Central memory CD8-positive, alpha-beta T cell (primary cell): Measurements from ENCODE around the gene SCG3.

Source experiments
- ATAC-seq: fragments of 150-1000 bp; cut with Tn5 transposase; replicated peaks from 2 replicates; pipeline ENCODE4 v1.10.0; 2022; ENCODE audit warnings: mild to moderate bottlenecking, moderate FRiP score, moderate number of reproducible peaks; ENCODE audit not compliant: poor library complexity, severe bottlenecking; ENCODE audit errors: extremely low read depth
- DNase-seq, 2 donors: peaks; one replicate each; pipeline ENCODE4 v3.0.0; 2021; ENCODE audit warnings: low spot score in 2 of 2
- H3K27ac Mint-ChIP-seq: one replicate; pipeline ENCODE4 v1.8.0; 2022; ENCODE audit warnings: low read depth, mild to moderate bottlenecking, moderate library complexity, mixed read lengths
- H3K27me3 Mint-ChIP-seq: one replicate; pipeline ENCODE4 v1.8.0; 2022; ENCODE audit warnings: mixed read lengths
- H3K36me3 Mint-ChIP-seq: one replicate; pipeline ENCODE4 v1.8.0; 2022; ENCODE audit warnings: mild to moderate bottlenecking, moderate library complexity, mixed read lengths; ENCODE audit not compliant: insufficient read depth
- H3K4me1 Mint-ChIP-seq: one replicate; pipeline ENCODE4 v1.8.0; 2022; ENCODE audit warnings: mixed read lengths
- H3K4me3 Mint-ChIP-seq: one replicate; pipeline ENCODE4 v1.8.0; 2022; ENCODE audit warnings: mild to moderate bottlenecking, moderate library complexity, mixed read lengths
- H3K9me3 Mint-ChIP-seq: one replicate; pipeline ENCODE4 v1.8.0; 2022; ENCODE audit warnings: mixed read lengths

Gene SCG3

GRCh38 chr15:51737522-51738305, 56.4 kb downstream of the SCG3 start, which contains the start of gene LYSMD2:
TSS of gene LYSMD2 (minus strand) at chr15:51737655. CDS start at chr15:51737622, 33 bp downstream.
- peaks cover 20% of the 10 kb centered on the region for H3K36me3 Mint-ChIP-seq
- ATAC-seq (peak; percentile 54), DNase-seq (peak; percentile 42 to 48)
- H3K27ac Mint-ChIP-seq, result peak within 1 kb of the TSS; percentile 97
- no peaks in the 10 kb centered on the region for H3K9me3 Mint-ChIP-seq
- H3K4me1 Mint-ChIP-seq, result peaks cover 56% of the 10 kb centered on the region
- H3K4me3 Mint-ChIP-seq, result peak within 1 kb of the TSS; percentile 87
- no peaks in the 10 kb centered on the region for H3K27me3 Mint-ChIP-seq

- peaks cover 47% of the 10 kb centered on the region for H3K4me1 Mint-ChIP-seq
- H3K27me3 Mint-ChIP-seq, result no peaks in the 10 kb centered on the region
Observed at GRCh38 chr15:51738553-51738952, 57.2 kb downstream of the SCG3 start.

DNA sequence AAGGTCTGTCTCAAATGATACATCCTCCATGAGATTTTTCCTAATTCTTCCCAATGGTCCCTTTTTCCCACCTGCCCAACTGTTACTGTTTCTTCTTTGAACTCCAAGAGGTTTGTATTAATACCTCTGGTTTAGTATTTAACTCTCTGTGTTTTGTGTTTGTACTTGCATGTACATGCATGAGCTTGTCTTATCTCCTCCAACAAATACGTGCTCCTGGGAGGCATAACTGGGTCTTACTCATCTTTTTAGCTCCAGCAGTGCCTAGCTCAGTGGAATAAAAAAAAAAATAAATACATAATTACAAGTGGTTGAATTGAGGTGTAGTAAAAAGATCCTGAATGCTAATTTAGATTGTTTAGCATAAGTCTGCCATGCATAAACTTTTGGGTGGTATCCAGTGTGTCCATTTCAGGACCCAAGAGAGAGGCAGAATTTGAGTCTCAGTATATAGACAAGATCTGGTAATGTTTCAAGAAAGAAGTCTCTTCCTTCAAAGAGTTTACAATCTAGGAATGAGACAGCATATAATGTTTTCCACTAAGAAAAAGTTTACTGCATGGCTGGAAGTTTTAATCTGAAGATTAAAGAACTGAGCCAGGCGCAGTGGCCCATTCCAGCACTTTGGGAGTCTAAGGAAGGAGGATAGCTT, 57.9 kb downstream of the SCG3 start:
- peak overlapping the region; percentile 84 for H3K27ac Mint-ChIP-seq
- no peaks in the 10 kb centered on the region for H3K9me3 Mint-ChIP-seq
- ATAC-seq (no peak), DNase-seq (no peak)
- H3K4me3 Mint-ChIP-seq, result peak overlapping the region; percentile 87
- H3K4me1 Mint-ChIP-seq, result peaks cover 45% of the 10 kb centered on the region
- no peaks in the 10 kb centered on the region for H3K27me3 Mint-ChIP-seq
- H3K36me3 Mint-ChIP-seq, result peaks cover 19% of the 10 kb centered on the region

More at GRCh38 chr15:51738553-51738952, 57.2 kb downstream of the SCG3 start:
- H3K27ac Mint-ChIP-seq, result peak overlapping the region; percentile 84
- no peak for ATAC-seq
- peaks cover 18% of the 10 kb centered on the region for H3K36me3 Mint-ChIP-seq
- peak overlapping the region; percentile 87 for H3K4me3 Mint-ChIP-seq
- H3K9me3 Mint-ChIP-seq, result no peaks in the 10 kb centered on the region
- no peak for DNase-seq

DNA sequence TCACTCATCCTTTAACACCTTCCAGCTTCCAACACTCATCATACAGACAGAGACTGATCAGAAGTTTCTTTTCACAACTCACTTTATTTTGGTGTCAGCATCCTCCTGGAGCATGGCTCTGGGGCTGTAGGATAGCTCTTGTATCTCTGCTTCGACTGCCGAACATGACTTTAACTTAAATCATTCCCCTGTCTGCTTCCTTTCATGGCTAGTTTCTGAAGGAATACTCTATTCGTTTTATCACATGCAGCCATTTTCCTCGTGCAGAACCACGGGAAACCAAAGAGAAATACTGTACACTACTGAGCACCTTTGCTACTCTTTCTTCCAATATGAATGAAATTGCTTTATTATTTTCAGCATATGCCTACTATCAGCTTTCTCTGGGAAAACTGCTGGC, 68.0 kb downstream of the SCG3 start:
- Mint-ChIP-seq H3K9me3 (no peaks in the 10 kb centered on the region), H3K4me3 (no peak overlapping the region), H3K27ac (no peak overlapping the region), H3K4me1 (peaks cover 28% of the 10 kb centered on the region), H3K27me3 (no peaks in the 10 kb centered on the region), H3K36me3 (peaks cover 4% of the 10 kb centered on the region)
- DNase-seq, result no peak
- no peak for ATAC-seq

GRCh38 chr15:51750186-51750585, 68.9 kb downstream of the SCG3 start:
- peaks cover 32% of the 10 kb centered on the region for H3K4me1 Mint-ChIP-seq
- H3K4me3 Mint-ChIP-seq, result peak overlapping the region; percentile 87
- ATAC-seq (no peak), DNase-seq (no peak)
- H3K9me3 Mint-ChIP-seq, result no peaks in the 10 kb centered on the region
- peaks cover 4% of the 10 kb centered on the region for H3K36me3 Mint-ChIP-seq
- no peaks in the 10 kb centered on the region for H3K27me3 Mint-ChIP-seq
- H3K27ac Mint-ChIP-seq, result no peak overlapping the region

GRCh38 chr15:51750792-51751696, 69.7 kb downstream of the SCG3 start, which contains the start of gene TMOD2:
TSS of gene TMOD2 (plus strand) at chr15:51751597. CDS start at chr15:51766442, 14,845 bp downstream.
- Mint-ChIP-seq H3K4me1 (peaks cover 32% of the 10 kb centered on the region), H3K36me3 (peaks cover 4% of the 10 kb centered on the region), H3K4me3 (peak within 1 kb of the TSS; percentile 87), H3K9me3 (no peaks in the 10 kb centered on the region), H3K27ac (no peak within 1 kb of the TSS), H3K27me3 (no peaks in the 10 kb centered on the region)
- DNase-seq (no peak), ATAC-seq (peak; percentile 84)

DNA sequence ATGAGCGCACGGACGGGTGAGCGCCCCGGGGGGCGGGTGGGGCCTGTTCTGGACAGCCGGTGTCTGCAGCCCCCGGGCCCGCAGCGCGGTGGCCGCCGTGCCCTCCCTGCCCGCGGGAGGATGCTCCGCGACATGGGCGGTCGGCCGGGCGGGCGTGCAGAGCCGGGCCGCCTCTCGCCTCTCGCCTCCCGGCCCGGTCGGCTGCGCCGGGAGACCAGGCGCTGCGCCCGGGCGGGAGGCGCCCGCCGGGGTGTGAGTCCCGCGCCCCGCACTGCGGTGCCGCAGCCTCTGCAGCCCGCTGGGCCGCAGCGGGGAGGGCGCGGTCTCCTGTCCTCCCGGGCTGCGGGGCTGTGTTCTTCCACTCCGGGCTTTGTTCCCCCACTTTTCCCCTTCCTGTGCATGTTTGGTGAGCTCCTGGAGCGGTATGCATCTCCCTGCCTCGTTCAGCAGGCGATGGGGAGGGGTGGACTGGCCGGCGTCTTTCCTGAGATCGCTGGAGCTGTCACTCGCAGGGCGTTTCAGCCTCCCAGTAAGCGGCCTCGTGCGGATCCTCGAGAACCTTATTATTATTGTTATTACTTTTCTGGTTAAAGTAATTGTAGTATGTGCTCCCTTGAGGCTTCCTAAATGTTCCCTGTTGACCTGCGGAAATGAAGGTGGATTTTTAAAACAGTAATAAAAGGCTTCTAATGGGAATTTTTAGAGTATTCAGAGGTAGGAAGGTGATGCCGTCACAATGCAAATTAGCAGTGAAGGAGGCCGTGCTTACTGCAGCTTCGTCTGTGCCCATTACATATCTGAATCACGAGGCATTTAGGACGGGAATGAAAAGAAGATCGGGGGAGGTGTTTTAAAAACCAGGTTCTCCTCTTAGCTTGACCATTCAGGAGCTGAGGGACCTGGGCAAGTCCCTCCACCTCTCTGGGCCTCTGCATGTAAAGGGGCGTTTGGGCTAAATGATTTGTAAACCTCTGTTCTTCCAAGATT, 70.7 kb downstream of the SCG3 start:
- H3K27ac Mint-ChIP-seq, result no peak overlapping the region
- peaks cover 4% of the 10 kb centered on the region for H3K36me3 Mint-ChIP-seq
- peaks cover 32% of the 10 kb centered on the region for H3K4me1 Mint-ChIP-seq
- H3K4me3 Mint-ChIP-seq, result peak overlapping the region; percentile 87
- no peak for DNase-seq
- no peaks in the 10 kb centered on the region for H3K27me3 Mint-ChIP-seq
- H3K9me3 Mint-ChIP-seq, result no peaks in the 10 kb centered on the region
- peak; percentile 42 for ATAC-seq

DNA sequence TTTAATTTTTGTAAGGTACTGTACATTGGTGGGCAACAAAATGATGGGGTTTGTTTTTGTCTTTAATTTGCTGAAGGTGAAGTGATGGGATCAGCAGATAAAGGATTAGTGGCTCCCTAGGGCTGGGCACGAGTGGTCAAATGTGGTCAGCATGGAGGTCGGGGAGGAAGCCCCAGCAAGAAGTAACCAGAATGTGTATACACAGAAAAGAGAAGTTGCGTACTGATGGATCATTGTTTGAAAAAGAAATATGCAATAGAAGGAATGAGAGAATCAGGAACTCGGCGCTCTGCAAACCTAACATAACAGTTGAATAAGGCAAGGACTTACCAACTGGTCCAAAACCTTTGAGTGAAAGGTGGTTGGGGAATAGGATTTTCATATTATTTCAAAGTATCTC, 71.6 kb downstream of the SCG3 start:
- H3K9me3 Mint-ChIP-seq, result no peaks in the 10 kb centered on the region
- H3K4me3 Mint-ChIP-seq, result peak overlapping the region; percentile 87
- DNase-seq, result no peak
- H3K36me3 Mint-ChIP-seq, result peaks cover 4% of the 10 kb centered on the region
- H3K27me3 Mint-ChIP-seq, result no peaks in the 10 kb centered on the region
- H3K27ac Mint-ChIP-seq, result no peak overlapping the region
- peaks cover 32% of the 10 kb centered on the region for H3K4me1 Mint-ChIP-seq
- no peak for ATAC-seq

GRCh38 chr15:51754267-51754666, 73.0 kb downstream of the SCG3 start:
- no peak overlapping the region for H3K27ac Mint-ChIP-seq
- H3K4me1 Mint-ChIP-seq, result peaks cover 32% of the 10 kb centered on the region
- peaks cover 4% of the 10 kb centered on the region for H3K36me3 Mint-ChIP-seq
- no peaks in the 10 kb centered on the region for H3K27me3 Mint-ChIP-seq
- no peak overlapping the region for H3K4me3 Mint-ChIP-seq
- ATAC-seq (no peak), DNase-seq (no peak)
- H3K9me3 Mint-ChIP-seq, result no peaks in the 10 kb centered on the region

DNA sequence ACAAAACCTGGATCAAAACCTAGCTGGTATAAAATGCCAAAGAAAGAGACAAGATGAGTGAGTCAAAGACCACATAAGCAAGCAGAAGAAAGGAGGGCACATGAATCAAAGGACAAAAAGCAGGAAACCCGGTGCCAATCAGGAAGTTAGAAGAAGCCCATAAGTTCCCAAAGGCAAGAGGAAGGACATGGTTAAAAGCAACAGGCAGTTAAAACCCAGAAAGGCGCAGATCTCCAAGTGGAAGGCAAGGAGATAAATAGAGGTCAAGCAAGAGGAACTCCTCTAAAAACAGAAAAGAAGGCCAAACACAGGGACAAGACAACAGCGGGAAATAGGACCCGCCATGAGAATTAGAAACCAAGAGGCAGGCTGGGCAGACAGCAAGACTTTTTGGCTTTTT, 74.5 kb downstream of the SCG3 start:
- Mint-ChIP-seq H3K9me3 (no peaks in the 10 kb centered on the region), H3K4me1 (peaks cover 26% of the 10 kb centered on the region), H3K4me3 (no peak overlapping the region), H3K27ac (no peak overlapping the region), H3K36me3 (peaks cover 4% of the 10 kb centered on the region), H3K27me3 (no peaks in the 10 kb centered on the region)
- no peak for ATAC-seq
- no peak for DNase-seq

DNA sequence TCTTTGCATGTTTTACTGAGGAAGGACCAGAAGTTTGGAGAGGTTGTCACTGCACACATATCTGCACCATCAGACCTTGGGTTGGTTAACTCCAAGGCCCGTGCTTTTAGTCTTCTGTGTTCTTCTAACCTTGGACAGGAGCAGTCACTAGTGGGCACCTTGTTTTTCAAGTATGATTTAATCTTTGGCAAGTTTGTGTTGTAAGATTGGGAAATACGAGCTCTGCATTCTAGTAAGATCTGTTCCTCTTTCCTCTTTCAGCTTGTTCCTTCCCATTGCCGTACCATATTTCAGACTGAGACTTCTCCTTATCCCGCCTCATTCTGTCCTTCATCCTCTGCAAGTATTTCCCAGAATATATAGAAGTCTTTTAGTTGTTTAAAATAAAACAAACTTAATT, 75.2 kb downstream of the SCG3 start:
- H3K27ac Mint-ChIP-seq, result no peak overlapping the region
- no peak for ATAC-seq
- no peak for DNase-seq
- H3K9me3 Mint-ChIP-seq, result no peaks in the 10 kb centered on the region
- peaks cover 4% of the 10 kb centered on the region for H3K36me3 Mint-ChIP-seq
- peaks cover 21% of the 10 kb centered on the region for H3K4me1 Mint-ChIP-seq
- no peak overlapping the region for H3K4me3 Mint-ChIP-seq
- no peaks in the 10 kb centered on the region for H3K27me3 Mint-ChIP-seq
